ENCODE measurements around the gene MYO1C. TPM values are rescaled to one million over a fixed set of nuclear protein-coding genes. Genes with fewer than 3 reads are reported as not detected.

Gene MYO1C
- total and polyA plus RNA-seq, 2 of the 8 experiments (the other 6 are each of a cell fraction or from before 2014, with no cell fraction given): 40.1 to 78.6 TPM

DNA sequence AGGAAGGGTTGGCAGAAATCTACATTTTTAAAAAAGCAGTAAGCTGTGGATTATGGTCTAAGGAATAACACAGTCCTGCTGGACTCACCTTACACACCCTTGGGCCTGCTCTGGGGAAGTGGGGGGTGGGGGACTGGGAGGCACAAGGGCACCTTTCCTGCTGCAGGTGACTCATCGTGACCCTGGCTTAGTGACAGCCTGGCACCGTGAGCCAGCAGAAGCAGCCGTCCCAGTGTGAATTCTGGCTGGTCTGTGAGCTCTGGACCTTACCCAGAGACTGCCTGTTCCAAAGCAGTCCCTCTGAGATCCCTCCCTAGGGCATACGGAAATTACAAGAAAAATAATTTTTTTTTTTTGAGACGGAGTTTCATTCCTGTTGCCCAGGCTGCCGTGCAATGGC lies 32.3 kb downstream of the MYO1C start (continued):
- TF ChIP-seq RAD21 (IDR thresholded peaks at IDR 0.05 in 1 of 2, conservative IDR thresholded peaks at IDR 0.05 in 1 of 2; ENCODE audit: low read depth in 2 of 2, low read length in 2 of 2) (no peak), NRF1 (IDR thresholded peaks at IDR 0.05; ENCODE audit: low read depth, low read length) (no peak), KDM1A (IDR thresholded peaks at IDR 0.05; ENCODE audit: borderline replicate concordance, low read length) (no peak), SP1 (IDR thresholded peaks at IDR 0.05; ENCODE audit: low read depth, low read length) (no peak), KDM5A (IDR thresholded peaks at IDR 0.05; ENCODE audit: low read length) (no peak), CHD2 (IDR thresholded peaks at IDR 0.05; ENCODE audit: low read length) (no peak)
- TF ChIP-seq, protein P1, sequence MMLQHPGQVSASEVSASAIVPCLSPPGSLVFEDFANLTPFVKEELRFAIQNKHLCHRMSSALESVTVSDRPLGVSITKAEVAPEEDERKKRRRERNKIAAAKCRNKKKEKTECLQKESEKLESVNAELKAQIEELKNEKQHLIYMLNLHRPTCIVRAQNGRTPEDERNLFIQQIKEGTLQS (IDR thresholded peaks at IDR 0.05; ENCODE audit: insufficient read depth, low read depth, low read length): no peak
